Activated CD4-positive, alpha-beta memory T cell treated with anti-CD3 and anti-CD28 coated beads for 36 hours (primary cell): ENCODE results near the gene PALLD. TPM values are rescaled to one million over a fixed set of nuclear protein-coding genes. Genes with fewer than 3 reads are reported as not detected.

ENCODE experiments used
- CTCF ChIA-PET: fragments of 350-600 bp; sonication (Branson Sonifier 250); formaldehyde crosslinking; loops from one replicate; lab custom pipeline; 2021; ENCODE audit warnings: antibody characterized with exemption, inconsistent platforms; lab: Charles Lee
- POLR2A ChIA-PET: fragments of 350-600 bp; sonication (Branson Sonifier 250); formaldehyde crosslinking; loops from one replicate; lab custom pipeline; 2021; ENCODE audit warnings: antibody characterized with exemption; lab: Charles Lee
- DNase-seq: peaks from one replicate; pipeline ENCODE4 v3.0.0-alpha.2; 2020
- H3K27ac Mint-ChIP-seq: one replicate; pipeline ENCODE4 v1.8.0; 2021; ENCODE audit warnings: mixed read lengths
- H3K27me3 Mint-ChIP-seq: one replicate; pipeline ENCODE4 v1.8.0; 2021; ENCODE audit warnings: mixed read lengths
- H3K36me3 Mint-ChIP-seq: one replicate; pipeline ENCODE4 v1.8.0; 2021; ENCODE audit warnings: mixed read lengths
- H3K4me1 Mint-ChIP-seq: one replicate; pipeline ENCODE4 v1.8.0; 2021; ENCODE audit warnings: low read depth, mixed read lengths
- H3K4me3 Mint-ChIP-seq: one replicate; pipeline ENCODE4 v1.8.0; 2021; ENCODE audit warnings: mild to moderate bottlenecking, mixed read lengths
- H3K9me3 Mint-ChIP-seq: one replicate; pipeline ENCODE4 v1.8.0; 2021; ENCODE audit warnings: mixed read lengths
- intact Hi-C: fragments of 100-400 bp; cut with micrococcal nuclease; formaldehyde crosslinking; loops from one replicate; pipeline ENCODE4 v1.15.1; 2023
- total RNA-seq, 2 experiments: library from RNA; stranded (reverse); gene quantifications; one replicate each; pipeline ENCODE4 v1.2.3, GENCODE V29; 2021

Gene PALLD
- total RNA-seq, 2 experiments from 2014 or later: 8.9 to 9.4 TPM

- H3K4me1 Mint-ChIP-seq: no peaks in the 10 kb centered on the region
- DNase-seq: no peak
- CTCF ChIA-PET: no interaction called here
- no peak overlapping the region for H3K27ac Mint-ChIP-seq
- peaks cover 3% of the 10 kb centered on the region for H3K9me3 Mint-ChIP-seq
- POLR2A ChIA-PET: no interaction called here
- H3K4me3 Mint-ChIP-seq: no peak overlapping the region
- intact Hi-C loops: no loop called here
- peaks cover under 1% of the 10 kb centered on the region for H3K27me3 Mint-ChIP-seq
- H3K36me3 Mint-ChIP-seq: no peaks in the 10 kb centered on the region
Observed at GRCh38 chr4:168781341-168781740, 284.5 kb downstream of the PALLD start.

- H3K27me3 Mint-ChIP-seq: no peaks in the 10 kb centered on the region
- intact Hi-C loops: no loop called here
- no peaks in the 10 kb centered on the region for H3K9me3 Mint-ChIP-seq
- no peaks in the 10 kb centered on the region for H3K36me3 Mint-ChIP-seq
- DNase-seq: no peak
- H3K4me3 Mint-ChIP-seq: no peak overlapping the region
- no peak overlapping the region for H3K27ac Mint-ChIP-seq
- H3K4me1 Mint-ChIP-seq: no peaks in the 10 kb centered on the region
- CTCF ChIA-PET: no interaction called here
- POLR2A ChIA-PET: no interaction called here
Observed at GRCh38 chr4:168781926-168782325, 285.1 kb downstream of the PALLD start.

GRCh38 chr4:168782439-168782838, 285.6 kb downstream of the PALLD start:
- no peak for DNase-seq
- H3K4me3 Mint-ChIP-seq: no peak overlapping the region
- ChIA-PET CTCF (no interaction called here), POLR2A (no interaction called here)
- no peaks in the 10 kb centered on the region for H3K36me3 Mint-ChIP-seq
- no peaks in the 10 kb centered on the region for H3K9me3 Mint-ChIP-seq
- no peaks in the 10 kb centered on the region for H3K27me3 Mint-ChIP-seq
- intact Hi-C loops: no loop called here
- H3K4me1 Mint-ChIP-seq: no peaks in the 10 kb centered on the region
- H3K27ac Mint-ChIP-seq: no peak overlapping the region

GRCh38 chr4:168784786-168785461, 288.1 kb downstream of the PALLD start:
- no peaks in the 10 kb centered on the region for H3K4me1 Mint-ChIP-seq
- no peak for DNase-seq
- no peak overlapping the region for H3K4me3 Mint-ChIP-seq
- no peak overlapping the region for H3K27ac Mint-ChIP-seq
- H3K9me3 Mint-ChIP-seq: no peaks in the 10 kb centered on the region
- H3K27me3 Mint-ChIP-seq: no peaks in the 10 kb centered on the region
- ChIA-PET POLR2A (no interaction called here), CTCF (interaction anchor here (0.7 kb wide), 1 partner anchor 153 kb away, joined by 5 read pairs; no protein-coding TSS in a partner anchor)
- intact Hi-C loops: no loop called here
- no peaks in the 10 kb centered on the region for H3K36me3 Mint-ChIP-seq

- POLR2A ChIA-PET: no interaction called here
- Mint-ChIP-seq H3K36me3 (no peaks in the 10 kb centered on the region), H3K9me3 (no peaks in the 10 kb centered on the region), H3K4me3 (no peak overlapping the region), H3K27me3 (peaks cover under 1% of the 10 kb centered on the region), H3K27ac (no peak overlapping the region), H3K4me1 (no peaks in the 10 kb centered on the region)
- CTCF ChIA-PET: interaction anchor here (0.6 kb wide), 1 partner anchor 36 kb away, joined by 3 read pairs; no protein-coding TSS in a partner anchor
- DNase-seq: no peak
- intact Hi-C loops: no loop called here
Observed at GRCh38 chr4:168787334-168787733, 290.5 kb downstream of the PALLD start.

- Mint-ChIP-seq H3K4me3 (no peak overlapping the region), H3K36me3 (no peaks in the 10 kb centered on the region), H3K27ac (no peak overlapping the region), H3K4me1 (no peaks in the 10 kb centered on the region), H3K9me3 (no peaks in the 10 kb centered on the region), H3K27me3 (peaks cover 1% of the 10 kb centered on the region)
- CTCF ChIA-PET: interaction anchor here (0.6 kb wide), 1 partner anchor 35 kb away, joined by 3 read pairs; no protein-coding TSS in a partner anchor
- intact Hi-C loops: no loop called here
- POLR2A ChIA-PET: no interaction called here
- no peak for DNase-seq
Observed at GRCh38 chr4:168787801-168788595, 291.1 kb downstream of the PALLD start.

GRCh38 chr4:168790898-168791297, 294.0 kb downstream of the PALLD start:
- no peaks in the 10 kb centered on the region for H3K4me1 Mint-ChIP-seq
- ChIA-PET POLR2A (no interaction called here), CTCF (no interaction called here)
- intact Hi-C loops: no loop called here
- no peaks in the 10 kb centered on the region for H3K9me3 Mint-ChIP-seq
- no peaks in the 10 kb centered on the region for H3K36me3 Mint-ChIP-seq
- H3K27ac Mint-ChIP-seq: no peak overlapping the region
- no peak for DNase-seq
- H3K4me3 Mint-ChIP-seq: no peak overlapping the region
- peaks cover 4% of the 10 kb centered on the region for H3K27me3 Mint-ChIP-seq

GRCh38 chr4:168791376-168791775, 294.5 kb downstream of the PALLD start:
- no peak overlapping the region for H3K27ac Mint-ChIP-seq
- intact Hi-C loops: no loop called here
- POLR2A ChIA-PET: no interaction called here
- no peaks in the 10 kb centered on the region for H3K4me1 Mint-ChIP-seq
- H3K27me3 Mint-ChIP-seq: peaks cover 4% of the 10 kb centered on the region
- H3K4me3 Mint-ChIP-seq: no peak overlapping the region
- CTCF ChIA-PET: no interaction called here
- H3K36me3 Mint-ChIP-seq: no peaks in the 10 kb centered on the region
- no peak for DNase-seq
- no peaks in the 10 kb centered on the region for H3K9me3 Mint-ChIP-seq

- Mint-ChIP-seq H3K4me3 (no peak overlapping the region), H3K27ac (no peak overlapping the region), H3K27me3 (peaks cover 6% of the 10 kb centered on the region), H3K36me3 (no peaks in the 10 kb centered on the region), H3K4me1 (no peaks in the 10 kb centered on the region), H3K9me3 (no peaks in the 10 kb centered on the region)
- ChIA-PET POLR2A (no interaction called here), CTCF (no interaction called here)
- intact Hi-C loops: no loop called here
- no peak for DNase-seq
Observed at GRCh38 chr4:168793542-168793941, 296.7 kb downstream of the PALLD start.

GRCh38 chr4:168794092-168794707, 297.3 kb downstream of the PALLD start:
- ChIA-PET CTCF (no interaction called here), POLR2A (no interaction called here)
- H3K9me3 Mint-ChIP-seq: no peaks in the 10 kb centered on the region
- no peaks in the 10 kb centered on the region for H3K36me3 Mint-ChIP-seq
- no peak overlapping the region for H3K4me3 Mint-ChIP-seq
- intact Hi-C loops: no loop called here
- no peak overlapping the region for H3K27ac Mint-ChIP-seq
- peaks cover 6% of the 10 kb centered on the region for H3K27me3 Mint-ChIP-seq
- no peak for DNase-seq
- no peaks in the 10 kb centered on the region for H3K4me1 Mint-ChIP-seq

GRCh38 chr4:168794881-168795280, 298.0 kb downstream of the PALLD start:
- Mint-ChIP-seq H3K4me3 (no peak overlapping the region), H3K4me1 (no peaks in the 10 kb centered on the region), H3K27ac (no peak overlapping the region), H3K36me3 (no peaks in the 10 kb centered on the region), H3K27me3 (peaks cover 6% of the 10 kb centered on the region), H3K9me3 (no peaks in the 10 kb centered on the region)
- CTCF ChIA-PET: no interaction called here
- no peak for DNase-seq
- POLR2A ChIA-PET: no interaction called here
- intact Hi-C loops: no loop called here

- no peak for DNase-seq
- Mint-ChIP-seq H3K36me3 (no peaks in the 10 kb centered on the region), H3K27me3 (peaks cover 6% of the 10 kb centered on the region), H3K4me3 (no peak overlapping the region), H3K27ac (no peak overlapping the region), H3K4me1 (no peaks in the 10 kb centered on the region), H3K9me3 (no peaks in the 10 kb centered on the region)
- CTCF ChIA-PET: interaction anchor here (0.9 kb wide), 1 partner anchor 121 kb away, joined by 3 read pairs; no protein-coding TSS in a partner anchor
- POLR2A ChIA-PET: no interaction called here
- intact Hi-C loops: no loop called here
Observed at GRCh38 chr4:168795346-168795745, 298.5 kb downstream of the PALLD start.
